Measurements from ENCODE around the gene ADARB1.

DNA sequence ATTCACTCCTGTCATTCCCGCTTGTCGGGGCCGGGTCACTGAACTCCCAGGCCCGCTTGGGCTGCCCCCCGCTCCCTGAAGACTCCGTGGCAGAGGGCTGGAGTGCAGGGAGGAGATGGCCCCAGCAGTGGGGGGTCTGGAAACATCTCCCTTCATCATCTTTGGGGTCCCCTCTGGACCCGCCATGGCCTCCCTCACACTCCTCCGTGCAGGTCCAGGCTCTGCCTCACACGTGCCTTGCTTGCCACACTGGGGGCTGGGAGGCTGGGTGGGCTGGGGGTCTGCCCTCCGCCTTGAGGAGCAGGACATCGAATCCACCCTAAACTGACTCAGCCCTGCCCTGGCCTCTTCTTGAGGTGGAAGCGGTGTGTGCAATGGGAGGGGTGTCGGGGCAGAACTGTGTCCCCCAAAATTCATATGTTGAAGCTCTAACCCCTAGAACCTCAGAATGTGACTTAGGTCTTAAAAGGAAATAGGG, 178.1 kb downstream of the ADARB1 start:
- no peak for TF ChIP-seq EZH2phosphoT487 (conservative IDR thresholded peaks at IDR 0.05; ENCODE audit: low read length)
- TF ChIP-seq, protein P1, sequence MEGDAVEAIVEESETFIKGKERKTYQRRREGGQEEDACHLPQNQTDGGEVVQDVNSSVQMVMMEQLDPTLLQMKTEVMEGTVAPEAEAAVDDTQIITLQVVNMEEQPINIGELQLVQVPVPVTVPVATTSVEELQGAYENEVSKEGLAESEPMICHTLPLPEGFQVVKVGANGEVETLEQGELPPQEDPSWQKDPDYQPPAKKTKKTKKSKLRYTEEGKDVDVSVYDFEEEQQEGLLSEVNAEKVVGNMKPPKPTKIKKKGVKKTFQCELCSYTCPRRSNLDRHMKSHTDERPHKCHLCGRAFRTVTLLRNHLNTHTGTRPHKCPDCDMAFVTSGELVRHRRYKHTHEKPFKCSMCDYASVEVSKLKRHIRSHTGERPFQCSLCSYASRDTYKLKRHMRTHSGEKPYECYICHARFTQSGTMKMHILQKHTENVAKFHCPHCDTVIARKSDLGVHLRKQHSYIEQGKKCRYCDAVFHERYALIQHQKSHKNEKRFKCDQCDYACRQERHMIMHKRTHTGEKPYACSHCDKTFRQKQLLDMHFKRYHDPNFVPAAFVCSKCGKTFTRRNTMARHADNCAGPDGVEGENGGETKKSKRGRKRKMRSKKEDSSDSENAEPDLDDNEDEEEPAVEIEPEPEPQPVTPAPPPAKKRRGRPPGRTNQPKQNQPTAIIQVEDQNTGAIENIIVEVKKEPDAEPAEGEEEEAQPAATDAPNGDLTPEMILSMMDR (IDR thresholded peaks at IDR 0.05; ENCODE audit: insufficient read depth, low read length, poor library complexity, severe bottlenecking): no peak

Data from SU-DHL-6 (cell line).